IMR-90 (cell line): ENCODE measurements around the gene TET1. TPM values are rescaled to one million over a fixed set of nuclear protein-coding genes. Genes with fewer than 3 reads are reported as not detected.

Experiments
- ATAC-seq: fragments of 200-7000 bp; cut with Tn5 transposase; 2 replicates; pipeline ENCODE4 v1.9.1; 2020; ENCODE audit warnings: low read depth, mild to moderate bottlenecking, moderate library complexity
- BruUV-seq: library from RNA; stranded (reverse); fragments of 400-500 nt; replicated peaks from 2 replicates; lab custom pipeline; 2021; lab: Mats Ljungman, UMichigan
- CTCF ChIA-PET: fragments of 300-600 bp; formaldehyde crosslinking; extraction: SDS; loops from one replicate; lab custom pipeline; 2021; ENCODE audit warnings: antibody characterized with exemption; lab: Yijun Ruan, JAX
- POLR2A ChIA-PET: fragments of 300-600 bp; sonication (Branson Sonifier 250); formaldehyde crosslinking; loops from one replicate; lab custom pipeline; 2022; ENCODE audit warnings: antibody characterized with exemption; ENCODE audit not compliant: unreplicated experiment; lab: Charles Lee
- DNase-seq: peaks from one replicate; pipeline ENCODE4 v3.0.0; 2013
- H2AFZ ChIP-seq: replicated peaks from 2 replicates; pipeline ENCODE3; 2013; ENCODE audit warnings: low read length, mild to moderate bottlenecking; ENCODE audit not compliant: poor library complexity
- H2AK5ac ChIP-seq: 2 replicates; pipeline ENCODE4 v1.6.1; 2013; ENCODE audit warnings: low read depth, low read length, inconsistent platforms
- H2AK9ac ChIP-seq: replicated peaks from 2 replicates; pipeline ENCODE3; 2013; ENCODE audit warnings: mild to moderate bottlenecking, low read depth, low read length, moderate library complexity; ENCODE audit not compliant: poor library complexity
- H2BK120ac ChIP-seq: 2 replicates; pipeline ENCODE4 v1.6.1; 2013; ENCODE audit warnings: low read depth, low read length, inconsistent platforms
- H2BK15ac ChIP-seq: 3 replicates; pipeline ENCODE4 v1.6.1; 2013; ENCODE audit warnings: low read depth, low read length, inconsistent platforms
- H2BK20ac ChIP-seq: 2 replicates; pipeline ENCODE4 v1.6.1; 2013; ENCODE audit warnings: low read depth, mild to moderate bottlenecking, inconsistent platforms, low read length, moderate library complexity
- H2BK5ac ChIP-seq: 2 replicates; pipeline ENCODE4 v1.6.1; 2013; ENCODE audit warnings: mild to moderate bottlenecking, low read depth, low read length, inconsistent platforms; ENCODE audit not compliant: poor library complexity, severe bottlenecking
- H3K14ac ChIP-seq: replicated peaks from 2 replicates; pipeline ENCODE4 v1.6.1; 2013; ENCODE audit warnings: low read depth, low read length, inconsistent platforms
- H3K18ac ChIP-seq: 2 replicates; pipeline ENCODE4 v1.6.1; 2013; ENCODE audit warnings: low read depth, low read length, control low read depth
- H3K23ac ChIP-seq: 2 replicates; pipeline ENCODE4 v1.6.1; 2013; ENCODE audit warnings: low read depth, low read length, inconsistent platforms
- H3K27ac ChIP-seq: 2 replicates; pipeline ENCODE4 v1.5.1; 2013; ENCODE audit warnings: mild to moderate bottlenecking, control low read depth, low read length; ENCODE audit not compliant: insufficient read depth
- H3K27me3 ChIP-seq: 2 replicates; pipeline ENCODE4 v1.6.1; 2013; ENCODE audit warnings: low read length; ENCODE audit not compliant: control insufficient read depth, insufficient read depth
- H3K36me3 ChIP-seq: 2 replicates; pipeline ENCODE4 v1.6.1; 2013; ENCODE audit warnings: low read length, mixed read lengths; ENCODE audit not compliant: control insufficient read depth, insufficient read depth
- H3K4ac ChIP-seq: 2 replicates; pipeline ENCODE4 v1.6.1; 2013; ENCODE audit warnings: low read depth, low read length, inconsistent platforms
- H3K4me1 ChIP-seq: 2 replicates; pipeline ENCODE4 v1.6.1; 2013; ENCODE audit warnings: low read length, mixed read lengths; ENCODE audit not compliant: control insufficient read depth, insufficient read depth
- H3K4me2 ChIP-seq: 2 replicates; pipeline ENCODE4 v1.6.1; 2013; ENCODE audit warnings: low read depth, mild to moderate bottlenecking, control low read depth, low read length, moderate library complexity
- H3K4me3 ChIP-seq: 2 replicates; pipeline ENCODE4 v1.5.1; 2013; ENCODE audit warnings: low read depth, mild to moderate bottlenecking, control low read depth, low read length, moderate library complexity; ENCODE audit not compliant: insufficient read depth
- H3K56ac ChIP-seq: 2 replicates; pipeline ENCODE4 v1.6.1; 2013; ENCODE audit warnings: low read length, inconsistent platforms; ENCODE audit not compliant: insufficient read depth; ENCODE audit errors: extremely low read depth
- H3K79me1 ChIP-seq, 2 experiments: 2 replicates each; pipeline ENCODE4 v1.6.1; 2013; ENCODE audit warnings: low read length in 2 of 2, inconsistent platforms in 1 of 2, low read depth in 1 of 2
- H3K9ac ChIP-seq: 2 replicates; pipeline ENCODE4 v1.6.1; 2013; ENCODE audit warnings: low read depth, low read length, control low read depth
- H3K9me1 ChIP-seq: 2 replicates; pipeline ENCODE4 v1.6.1; 2013; ENCODE audit warnings: low read length, inconsistent platforms; ENCODE audit not compliant: insufficient read depth
- H3K9me3 ChIP-seq: 2 replicates; pipeline ENCODE4 v1.6.1; 2013; ENCODE audit warnings: low read length; ENCODE audit not compliant: control insufficient read depth, insufficient read depth
- H4K20me1 ChIP-seq: 2 replicates; pipeline ENCODE4 v1.6.1; 2013; ENCODE audit warnings: low read length, inconsistent platforms; ENCODE audit not compliant: insufficient read depth
- H4K5ac ChIP-seq: 2 replicates; pipeline ENCODE4 v1.6.1; 2013; ENCODE audit warnings: mild to moderate bottlenecking, low read depth, low read length, control low read depth
- H4K8ac ChIP-seq, 2 experiments: 2 replicates each; pipeline ENCODE4 v1.6.1; 2013; ENCODE audit warnings: low read depth in 2 of 2, low read length in 2 of 2, control low read depth in 1 of 2, inconsistent platforms in 1 of 2
- H4K91ac ChIP-seq: 2 replicates; pipeline ENCODE4 v1.6.1; 2013; ENCODE audit warnings: low read depth, low read length, inconsistent platforms; ENCODE audit not compliant: insufficient read depth
- BHLHE40 ChIP-seq: fragments of 150-350 bp; IDR thresholded peaks from 2 replicates; pipeline ENCODE4 v1.6.1; 2016; ENCODE audit warnings: mild to moderate bottlenecking, low read depth, low read length
- CEBPB ChIP-seq: IDR thresholded peaks from 2 replicates; pipeline ENCODE4 v1.6.1; 2012; ENCODE audit warnings: low read depth, low read length, improper control_type of control experiment
- CHD1 ChIP-seq: IDR thresholded peaks from 2 replicates; pipeline ENCODE4 v1.6.1; 2012; ENCODE audit warnings: low read depth, low read length, improper control_type of control experiment
- FOS ChIP-seq: fragments of 150-350 bp; IDR thresholded peaks from 2 replicates; pipeline ENCODE4 v1.6.1; 2016; ENCODE audit warnings: low read depth, low read length
- MXI1 ChIP-seq: IDR thresholded peaks from 2 replicates; pipeline ENCODE4 v1.6.1; 2012; ENCODE audit warnings: low read depth, mild to moderate bottlenecking, low read length, moderate library complexity, borderline replicate concordance
- POLR2A ChIP-seq: IDR thresholded peaks from 2 replicates; pipeline ENCODE4 v1.6.1; 2012; ENCODE audit warnings: mild to moderate bottlenecking, low read depth, low read length
- RAD21 ChIP-seq: IDR thresholded peaks from 2 replicates; pipeline ENCODE4 v1.6.1; 2012; ENCODE audit warnings: low read length, improper control_type of control experiment
- RCOR1 ChIP-seq: IDR thresholded peaks from 2 replicates; pipeline ENCODE4 v1.6.1; 2012; ENCODE audit warnings: mild to moderate bottlenecking, low read length, improper control_type of control experiment; ENCODE audit not compliant: insufficient replicate concordance
- SMC3 ChIP-seq: fragments of 150-350 bp; IDR thresholded peaks from 2 replicates; pipeline ENCODE4 v1.6.1; 2016; ENCODE audit warnings: low read depth, mild to moderate bottlenecking, antibody characterized with exemption, low read length, moderate library complexity
- USF2 ChIP-seq: fragments of 150-350 bp; IDR thresholded peaks from 2 replicates; pipeline ENCODE4 v1.6.1; 2017; ENCODE audit warnings: mild to moderate bottlenecking, antibody characterized with exemption, low read length, low read depth
- WGBS, 2 experiments: methylation state at CpG; one replicate each; pipeline versions ENCODE4 v1.1.5 to v1.1.7; 2013; ENCODE audit warnings: missing lambda C conversion rate in 2 of 2; ENCODE audit not compliant: insufficient read length in 1 of 2; ENCODE audit errors: extremely low coverage in 2 of 2; 5-methylcytosine and 5-hydroxymethylcytosine counted together
- dilution Hi-C: fragments of 300-500 bp; cut with HindIII; formaldehyde crosslinking; loops from one replicate; pipeline ENCODE4 v1.14.3; 2018; ENCODE audit warnings: low sequenced_read_pairs; ENCODE audit not compliant: unreplicated experiment
- in situ Hi-C: fragments of 300-500 bp; cut with MboI; formaldehyde crosslinking; loops from 3 replicates; pipeline ENCODE4 v1.14.3; 2019; ENCODE audit warnings: low sequenced_read_pairs, inconsistent platforms, mixed read lengths
- intact Hi-C: fragments of 100-400 bp; cut with micrococcal nuclease; formaldehyde crosslinking; loops from 2 replicates; pipeline ENCODE4 v1.10.0; 2022
- polyA plus RNA-seq, 3 experiments: library from polyadenylated mRNA; depleted of rRNA; stranded (reverse); fragments of >200 nt; gene quantifications; 2 replicates each; pipeline ENCODE4 v1.2.3, GENCODE V29; 2012; ENCODE audit warnings: low replicate concordance in 1 of 3
- total RNA-seq: library from RNA; depleted of rRNA; stranded (reverse); fragments of >200 nt; gene quantifications from 2 replicates; pipeline ENCODE4 v1.2.3, GENCODE V29; 2012
- TF ChIP-seq, protein P1 (sequence below): conservative IDR thresholded peaks from 2 replicates; pipeline ENCODE4 v1.5.1; 2012; ENCODE audit warnings: mild to moderate bottlenecking, low read depth, low read length, improper control_type of control experiment

The TET1 gene
- total and polyA plus RNA-seq, 2 of the 4 experiments (the other 2 are of a cell fraction): 1.0 to 4.3 TPM

DNA sequence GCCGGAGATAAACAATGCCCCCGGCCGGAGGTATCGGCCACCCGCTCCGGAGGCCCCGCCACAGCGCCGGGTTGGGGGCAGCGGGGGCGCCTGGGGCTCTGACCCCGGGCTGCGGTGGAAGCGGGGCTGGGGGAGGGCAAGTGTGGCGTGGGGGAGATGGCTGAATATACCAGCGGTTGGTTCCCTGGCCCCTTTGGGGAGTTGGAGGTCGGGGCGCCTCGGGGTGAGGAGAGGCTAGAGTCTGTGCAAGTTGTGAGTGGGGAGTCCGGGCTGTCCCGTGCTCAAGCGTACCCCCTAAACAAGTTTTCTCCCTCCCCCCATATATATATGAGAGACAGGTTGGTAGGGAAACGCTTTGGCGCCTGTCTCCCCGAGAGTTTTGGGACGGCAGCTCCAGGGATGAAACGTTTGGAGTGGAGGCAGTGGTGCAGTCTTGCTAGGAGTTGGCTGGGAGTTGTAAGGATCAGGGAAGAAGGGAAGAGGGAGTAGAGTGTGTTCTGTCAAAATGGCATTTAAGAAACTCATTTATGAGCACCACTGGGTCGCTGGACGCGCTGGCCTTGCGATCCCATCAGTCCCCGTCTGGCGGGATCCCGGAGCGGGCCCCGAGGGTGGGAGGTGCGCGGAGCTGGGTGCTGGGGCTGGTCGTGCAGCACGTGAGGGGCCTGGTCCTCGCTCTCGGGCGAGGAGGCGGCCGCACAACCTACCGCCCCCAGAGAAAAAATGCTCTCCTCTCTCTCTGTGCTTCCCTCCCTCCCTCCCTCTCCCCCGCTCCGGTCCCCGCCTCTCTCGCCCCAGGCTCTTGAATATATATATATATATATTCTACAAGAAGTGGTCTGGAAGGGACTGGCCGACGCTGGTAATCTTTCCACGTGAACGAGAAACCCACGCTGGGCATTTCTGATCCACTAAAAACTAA is 1.1 kb downstream of the TET1 start:
- Histone ChIP-seq H2AFZ (peak overlapping the region; percentile 95), H2BK5ac (peak overlapping the region; percentile 86), H3K27ac (peak overlapping the region; percentile 89), H2AK5ac (peak overlapping the region; percentile 81), H4K8ac (peak overlapping the region; percentile 28 to 89; a peak in 3 of 4 replicates), H3K4me2 (peak overlapping the region; percentile 95), H3K79me1 (peaks cover 16 to 47% of the 10 kb centered on the region in 2 experiments; a peak in 3 of 4 replicates), H3K4ac (peak overlapping the region; percentile 90), H3K9ac (peak overlapping the region; percentile 96), H3K4me3 (peak overlapping the region; percentile 96), H4K91ac (peak overlapping the region; percentile 70), H3K9me3 (no peaks in the 10 kb centered on the region), H2BK15ac (0 out of 3 replicates have a peak overlapping the region, but pooled peaks have one; percentile 20), H4K20me1 (no peaks in the 10 kb centered on the region), H3K14ac (peak overlapping the region; percentile 82), H3K23ac (peak overlapping the region; percentile 97), H3K9me1 (no peaks in the 10 kb centered on the region), H2BK20ac (peak overlapping the region; percentile 62; the same call in 1 of the 2 replicates), H4K5ac (peak overlapping the region; percentile 84), H2AK9ac (peak overlapping the region; percentile 97), H3K4me1 (peaks cover 3% of the 10 kb centered on the region), H3K56ac (peak overlapping the region; percentile 77), H2BK120ac (peak overlapping the region; percentile 86), H3K18ac (peak overlapping the region; percentile 80), H3K36me3 (no peaks in the 10 kb centered on the region), H3K27me3 (no peaks in the 10 kb centered on the region)
- dilution Hi-C loops: no loop called here
- ChIA-PET CTCF (no interaction called here), POLR2A (no interaction called here)
- TF ChIP-seq USF2 (peak; percentile 72), RAD21 (no peak), FOS (no peak), CEBPB (no peak), POLR2A (no peak), SMC3 (no peak), MXI1 (peak; percentile 80), CHD1 (no peak), BHLHE40 (peak; percentile 90), RCOR1 (no peak)
- TF ChIP-seq, protein P1, sequence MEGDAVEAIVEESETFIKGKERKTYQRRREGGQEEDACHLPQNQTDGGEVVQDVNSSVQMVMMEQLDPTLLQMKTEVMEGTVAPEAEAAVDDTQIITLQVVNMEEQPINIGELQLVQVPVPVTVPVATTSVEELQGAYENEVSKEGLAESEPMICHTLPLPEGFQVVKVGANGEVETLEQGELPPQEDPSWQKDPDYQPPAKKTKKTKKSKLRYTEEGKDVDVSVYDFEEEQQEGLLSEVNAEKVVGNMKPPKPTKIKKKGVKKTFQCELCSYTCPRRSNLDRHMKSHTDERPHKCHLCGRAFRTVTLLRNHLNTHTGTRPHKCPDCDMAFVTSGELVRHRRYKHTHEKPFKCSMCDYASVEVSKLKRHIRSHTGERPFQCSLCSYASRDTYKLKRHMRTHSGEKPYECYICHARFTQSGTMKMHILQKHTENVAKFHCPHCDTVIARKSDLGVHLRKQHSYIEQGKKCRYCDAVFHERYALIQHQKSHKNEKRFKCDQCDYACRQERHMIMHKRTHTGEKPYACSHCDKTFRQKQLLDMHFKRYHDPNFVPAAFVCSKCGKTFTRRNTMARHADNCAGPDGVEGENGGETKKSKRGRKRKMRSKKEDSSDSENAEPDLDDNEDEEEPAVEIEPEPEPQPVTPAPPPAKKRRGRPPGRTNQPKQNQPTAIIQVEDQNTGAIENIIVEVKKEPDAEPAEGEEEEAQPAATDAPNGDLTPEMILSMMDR: no peak
- DNase-seq (peak; percentile 36), ATAC-seq (peak; percentile 60)
- 0% methylated on average over 7 of the region's 55 CpGs; no CpG with 5 or more reads in 1 of the 2 experiments for WGBS, 2 experiments
- intact Hi-C loops: loop anchor here (1.0 kb wide), 1 partner anchor 39 kb away; no protein-coding TSS in a partner anchor
- in situ Hi-C loops: no loop called here
- no TSS peak for BruUV-seq
